GM19193 (cell line): ENCODE measurements around the gene IQCF6.

Experiments
- POLR2A ChIP-seq: IDR thresholded peaks from 4 replicates; pipeline ENCODE4 v1.6.1; 2011; ENCODE audit not compliant: insufficient read depth, insufficient read length; ENCODE audit errors: extremely low read depth

IQCF6 gene

GRCh38 chr3:51729042-51729633 lies 49.9 kb downstream of the IQCF6 start:
- TF ChIP-seq POLR2A: no peak
